Stomach (tissue), 9 donors: ENCODE measurements around the gene SYT8. TPM values are rescaled to one million over a fixed set of nuclear protein-coding genes. Genes with fewer than 3 reads are reported as not detected.
A peak's percentile ranks its signal among the peaks of the same experiment; 100 is the strongest.

Source experiments
- DNase-seq, 2 donors: peaks; one replicate each; pipeline versions ENCODE4 v3.0.0 to v3.0.0-alpha.2; 2013 to 2019
- H3K27ac ChIP-seq, 5 donors: fragments of 200-600 bp in 4 of 5; sonication (generic) in 4 of 5; one replicate each; pipeline ENCODE4 v1.5.1; 2013 to 2019; ENCODE audit warnings: mild to moderate bottlenecking in 1 of 5, moderate library complexity in 1 of 5
- H3K27me3 ChIP-seq, 3 donors: fragments of 200-600 bp; sonication (generic); one replicate each; pipeline ENCODE4 v1.5.1; 2017 to 2019; ENCODE audit warnings: mixed run types in 1 of 3
- H3K36me3 ChIP-seq, 4 donors: fragments of 200-600 bp; sonication (generic); 1 replicate in 3 of 4; 2 replicates in 1 of 4; pipeline ENCODE4 v1.5.1; 2016 to 2019
- H3K4me1 ChIP-seq, 4 donors: fragments of 200-600 bp; sonication (generic); one replicate each; pipeline ENCODE4 v1.5.1; 2016 to 2019
- H3K4me3 ChIP-seq, 4 donors: fragments of 200-600 bp; sonication (generic) in 3 of 4; one replicate each; pipeline ENCODE4 v1.5.1; 2016 to 2019; ENCODE audit warnings: mild to moderate bottlenecking in 1 of 4
- H3K9me3 ChIP-seq, 4 donors: fragments of 200-600 bp; sonication (generic); one replicate each; pipeline ENCODE4 v1.5.1; 2016 to 2019
- CTCF ChIP-seq, 7 experiments: fragments of 450-650 bp in 4 of 7; fragments of 200-600 bp in 3 of 7; sonication (generic) in 3 of 7; IDR thresholded peaks; one replicate each; pipeline ENCODE4 v1.5.1; 2016 to 2019; ENCODE audit warnings: antibody characterized with exemption in 7 of 7, control low read depth in 2 of 7, mild to moderate bottlenecking in 1 of 7
- EP300 ChIP-seq: sonication (generic); formaldehyde crosslinking; IDR thresholded peaks from one replicate; pipeline ENCODE4 v1.6.1; 2017; ENCODE audit warnings: antibody characterized with exemption
- POLR2A ChIP-seq, 4 donors: fragments of 450-650 bp; IDR thresholded peaks; one replicate each; pipeline ENCODE4 v1.6.1; 2016; ENCODE audit warnings: antibody characterized with exemption in 4 of 4, control low read depth in 2 of 4, mild to moderate bottlenecking in 1 of 4, moderate library complexity in 1 of 4
- POLR2AphosphoS5 ChIP-seq, 3 donors: sonication (generic); formaldehyde crosslinking; IDR thresholded peaks; one replicate each; pipeline ENCODE4 v1.6.1; 2016; ENCODE audit warnings: antibody characterized with exemption in 3 of 3
- WGBS, 5 donors: extraction: QIAGEN DNeasy Blood & Tissue Kit in 3 of 5; methylation state at CpG; one replicate each; pipeline versions ENCODE4 v1.1.5 to v1.1.7; 2013 to 2018; 5-methylcytosine and 5-hydroxymethylcytosine counted together
- intact Hi-C: fragments of 100-400 bp; cut with DNase I; formaldehyde crosslinking; loops from one replicate; pipeline ENCODE4 v1.15.1; 2023; ENCODE audit warnings: low total_unique reads
- polyA plus RNA-seq, 3 donors: library from polyadenylated mRNA; stranded (reverse); fragments of 200-250 nt; gene quantifications; one replicate each; pipeline ENCODE4 v1.2.3, GENCODE V29; 2013
- total RNA-seq, 5 donors: library from RNA; depleted of rRNA; stranded (reverse); fragments of >200 nt; gene quantifications; one replicate each; pipeline versions ENCODE4 v1.1.0 to v1.2.3, GENCODE V29; 2014 to 2016
- donor health status: healthy with polysubstance abuse.
- donor health status: Bipolar disorder and iron deficiency.
- donor health status: healthy.

Gene SYT8
- total and polyA plus RNA-seq, 8 donors: 0.72 to 77.3 (median 2.7) TPM

- intact Hi-C loops: no loop called here
- H3K4me3 ChIP-seq: peak overlapping the region; percentile 20 to 36 (median 30)
Measured at GRCh38 chr11:1864231-1864630, 29.4 kb downstream of the SYT8 start.

GRCh38 chr11:1864831-1865665 lies 30.3 kb downstream of the SYT8 start:
- 75 to 81% (median 79%) methylated on average over 26 to 30 of the region's 30 CpGs for WGBS, 5 donors
- peak in 1 of 2 donors; percentile 48 for DNase-seq
- TF ChIP-seq POLR2A (IDR thresholded peaks at IDR 0.05): no peak
- no peak for TF ChIP-seq POLR2AphosphoS5 (IDR thresholded peaks at IDR 0.05)
- TF ChIP-seq EP300: no peak
- no peak for TF ChIP-seq CTCF (IDR thresholded peaks at IDR 0.05)
- Histone ChIP-seq H3K27me3 (peaks cover 0 to 15% (median 0%) of the 10 kb centered on the region in 3 donors), H3K4me1 (peaks cover 33 to 68% (median 59%) of the 10 kb centered on the region in 4 donors), H3K36me3 (no peaks in the 10 kb centered on the region), H3K9me3 (no peaks in the 10 kb centered on the region), H3K27ac (peak overlapping the region in 4 of 5 donors; percentile 74 to 87 (median 84)), H3K4me3 (peak overlapping the region; percentile 20 to 36 (median 30))
- intact Hi-C loops: no loop called here

More at GRCh38 chr11:1864231-1864630, 29.4 kb downstream of the SYT8 start:
- peaks cover 0 to 9% (median 0%) of the 10 kb centered on the region in 3 donors for H3K27me3 ChIP-seq
- TF ChIP-seq POLR2AphosphoS5 (IDR thresholded peaks at IDR 0.05) (no peak), POLR2A (IDR thresholded peaks at IDR 0.05) (no peak), CTCF (IDR thresholded peaks at IDR 0.05) (no peak), EP300 (no peak)
- no peaks in the 10 kb centered on the region for H3K36me3 ChIP-seq
- H3K9me3 ChIP-seq: no peaks in the 10 kb centered on the region
- H3K27ac ChIP-seq: peak overlapping the region; percentile 9 to 87 (median 83)
- 35 to 75% (median 59%) methylated on average over 18 of the region's 18 CpGs for WGBS, 5 donors
- DNase-seq: no peak
- H3K4me1 ChIP-seq: peaks cover 33 to 62% (median 57%) of the 10 kb centered on the region in 4 donors

- TF ChIP-seq POLR2A (IDR thresholded peaks at IDR 0.05) (no peak), CTCF (IDR thresholded peaks at IDR 0.05) (no peak), EP300 (no peak), POLR2AphosphoS5 (IDR thresholded peaks at IDR 0.05) (no peak)
- intact Hi-C loops: no loop called here
- peaks cover 0 to 27% (median 0%) of the 10 kb centered on the region in 3 donors for H3K27me3 ChIP-seq
- peaks cover 33 to 79% (median 63%) of the 10 kb centered on the region in 4 donors for H3K4me1 ChIP-seq
- H3K27ac ChIP-seq: peak overlapping the region in 3 of 5 donors; percentile 20 to 88 (median 87)
- no peak overlapping the region for H3K4me3 ChIP-seq
- H3K9me3 ChIP-seq: no peaks in the 10 kb centered on the region
- H3K36me3 ChIP-seq: no peaks in the 10 kb centered on the region
- DNase-seq: no peak
- 80 to 95% (median 87%) methylated on average over 2 to 8 of the region's 8 CpGs for WGBS, 5 donors
Measured at GRCh38 chr11:1866226-1866625, 31.4 kb downstream of the SYT8 start.

- intact Hi-C loops: no loop called here
- H3K36me3 ChIP-seq: no peaks in the 10 kb centered on the region
- TF ChIP-seq CTCF (IDR thresholded peaks at IDR 0.05) (no peak), POLR2AphosphoS5 (IDR thresholded peaks at IDR 0.05) (no peak), EP300 (no peak), POLR2A (IDR thresholded peaks at IDR 0.05) (no peak)
- H3K27me3 ChIP-seq: peaks cover 0 to 32% (median 0%) of the 10 kb centered on the region in 3 donors
- peaks cover 33 to 84% (median 64%) of the 10 kb centered on the region in 4 donors for H3K4me1 ChIP-seq
- no peaks in the 10 kb centered on the region for H3K9me3 ChIP-seq
- no peak for DNase-seq
- WGBS, 5 donors: 75 to 86% (median 79%) methylated on average over 11 to 15 of the region's 15 CpGs
- H3K4me3 ChIP-seq: no peak overlapping the region
- peak overlapping the region in 3 of 5 donors; percentile 20 to 88 (median 87) for H3K27ac ChIP-seq
Measured at GRCh38 chr11:1866776-1867175, 32.0 kb downstream of the SYT8 start.
